Liver (tissue), 9 donors: ENCODE measurements around the gene WIF1. TPM values are rescaled to one million over a fixed set of nuclear protein-coding genes. Genes with fewer than 3 reads are reported as not detected.

Experiments used
- DNase-seq: peaks from one replicate; pipeline ENCODE4 v3.0.0-alpha.2; 2017; ENCODE audit warnings: low spot score
- H3K27ac ChIP-seq, 2 donors: one replicate each; pipeline ENCODE4 v1.7.0; 2013; ENCODE audit warnings: inconsistent platforms in 2 of 2, low read length in 2 of 2, control low read depth in 1 of 2, low read depth in 1 of 2, mild to moderate bottlenecking in 1 of 2
- H3K27me3 ChIP-seq, 4 donors: one replicate each; pipeline versions ENCODE4 v1.6.1 to v1.7.0; 2013; ENCODE audit warnings: low read length in 3 of 4, inconsistent platforms in 1 of 4, mild to moderate bottlenecking in 1 of 4, moderate library complexity in 1 of 4; ENCODE audit not compliant: control insufficient read depth in 4 of 4, insufficient read depth in 4 of 4
- H3K36me3 ChIP-seq, 4 donors: one replicate each; pipeline versions ENCODE4 v1.6.1 to v1.7.0; 2013; ENCODE audit warnings: low read length in 3 of 4, mild to moderate bottlenecking in 3 of 4, low read depth in 1 of 4, moderate library complexity in 1 of 4; ENCODE audit not compliant: control insufficient read depth in 4 of 4, insufficient read depth in 3 of 4
- H3K4me1 ChIP-seq, 4 donors: one replicate each; pipeline versions ENCODE4 v1.6.1 to v1.7.0; 2013; ENCODE audit warnings: low read length in 3 of 4, mild to moderate bottlenecking in 3 of 4, moderate library complexity in 1 of 4; ENCODE audit not compliant: control insufficient read depth in 4 of 4, insufficient read depth in 4 of 4
- H3K4me3 ChIP-seq, 3 donors: one replicate each; pipeline versions ENCODE4 v1.6.1 to v1.7.0; 2013; ENCODE audit warnings: low read length in 3 of 3, control low read depth in 1 of 3, low read depth in 1 of 3, mild to moderate bottlenecking in 1 of 3
- H3K9ac ChIP-seq, 2 donors: one replicate each; pipeline ENCODE4 v1.7.0; 2013; ENCODE audit warnings: low read length in 2 of 2, mild to moderate bottlenecking in 2 of 2, moderate library complexity in 2 of 2, control low read depth in 1 of 2, low read depth in 1 of 2
- H3K9me3 ChIP-seq, 4 donors: one replicate each; pipeline versions ENCODE4 v1.6.1 to v1.7.0; 2013; ENCODE audit warnings: low read length in 3 of 4; ENCODE audit not compliant: control insufficient read depth in 4 of 4
- ATF3 ChIP-seq: IDR thresholded peaks from 2 replicates; pipeline ENCODE4 v1.6.1; 2016; ENCODE audit warnings: antibody characterized with exemption
- CTCF ChIP-seq: fragments of 150-350 bp; IDR thresholded peaks from 2 replicates; pipeline ENCODE4 v1.5.1; 2017; ENCODE audit warnings: improper control_type of control experiment, low read depth, low read length; ENCODE audit not compliant: missing input control
- EGR1 ChIP-seq, 2 donors: IDR thresholded peaks; 2 replicates each; pipeline ENCODE4 v1.6.1; 2016 to 2018; ENCODE audit warnings: antibody characterized with exemption in 2 of 2, low read depth in 2 of 2
- FOXA1 ChIP-seq: IDR thresholded peaks from 2 replicates; pipeline ENCODE4 v1.6.1; 2016; ENCODE audit warnings: antibody characterized with exemption
- FOXA2 ChIP-seq: IDR thresholded peaks from 2 replicates; pipeline ENCODE4 v1.6.1; 2016; ENCODE audit warnings: antibody characterized with exemption
- GABPA ChIP-seq, 2 donors: IDR thresholded peaks in 1 of 2; conservative IDR thresholded peaks in 1 of 2; 2 replicates each; pipeline ENCODE4 v1.6.1; 2016; ENCODE audit warnings: antibody characterized with exemption in 2 of 2, mild to moderate bottlenecking in 1 of 2, moderate library complexity in 1 of 2
- HNF4A ChIP-seq, 2 donors: conservative IDR thresholded peaks; 2 replicates each; pipeline ENCODE4 v1.6.1; 2016; ENCODE audit warnings: antibody characterized with exemption in 2 of 2, mild to moderate bottlenecking in 2 of 2
- JUND ChIP-seq, 2 donors: IDR thresholded peaks; 2 replicates each; pipeline ENCODE4 v1.6.1; 2016; ENCODE audit warnings: antibody characterized with exemption in 2 of 2
- MAX ChIP-seq: IDR thresholded peaks from 2 replicates; pipeline ENCODE4 v1.6.1; 2016; ENCODE audit warnings: antibody characterized with exemption
- RAD21 ChIP-seq, 2 donors: IDR thresholded peaks; 2 replicates each; pipeline ENCODE4 v1.6.1; 2016; ENCODE audit warnings: antibody characterized with exemption in 2 of 2, mild to moderate bottlenecking in 2 of 2
- RXRA ChIP-seq, 2 donors: IDR thresholded peaks; 2 replicates each; pipeline ENCODE4 v1.6.1; 2017 to 2018; ENCODE audit warnings: antibody characterized with exemption in 2 of 2, mild to moderate bottlenecking in 1 of 2
- SP1 ChIP-seq: IDR thresholded peaks from 2 replicates; pipeline ENCODE4 v1.6.1; 2018; ENCODE audit warnings: antibody characterized with exemption, mild to moderate bottlenecking
- TAF1 ChIP-seq: conservative IDR thresholded peaks from 2 replicates; pipeline ENCODE4 v1.6.1; 2016; ENCODE audit warnings: antibody characterized with exemption, mild to moderate bottlenecking
- ZBTB33 ChIP-seq: IDR thresholded peaks from 2 replicates; pipeline ENCODE4 v1.6.1; 2016; ENCODE audit warnings: antibody characterized with exemption
- WGBS: extraction: QIAGEN DNeasy Blood & Tissue Kit; methylation state at CpG from one replicate; pipeline ENCODE4 v1.1.7; 2013; 5-methylcytosine and 5-hydroxymethylcytosine counted together
- polyA plus RNA-seq, 2 donors: library from polyadenylated mRNA; stranded (reverse) in 1 of 2; unstranded in 1 of 2; fragments of 200-250 nt in 1 of 2; fragments of >200 nt in 1 of 2; fragmentation: Nextera tagmentation in 1 of 2; extraction: Ambion mirVana in 1 of 2; gene quantifications; one replicate each; pipeline versions ENCODE4 v1.2.1 to v1.2.3, GENCODE V29; 2013 to 2015
- total RNA-seq, 2 donors: library from RNA; depleted of rRNA; stranded (reverse); fragments of >200 nt; gene quantifications; one replicate each; pipeline ENCODE4 v1.2.3, GENCODE V29; 2014
- donor health status: healthy.
- donor health status: healthy.
- donor health status: healthy.
- donor health status: healthy.
- donor health status: healthy.

WIF1 gene
- total and polyA plus RNA-seq, 4 donors, result not detected

GRCh38 chr12:65069336-65069735 is 51.8 kb downstream of the WIF1 start:
- no peak overlapping the region for H3K27ac ChIP-seq
- H3K9ac ChIP-seq, result no peak overlapping the region
- TF ChIP-seq TAF1, result no peak
- H3K27me3 ChIP-seq, result no peaks in the 10 kb centered on the region
- no peaks in the 10 kb centered on the region for H3K9me3 ChIP-seq
- DNase-seq, result no peak
- no peaks in the 10 kb centered on the region for H3K36me3 ChIP-seq
- no peaks in the 10 kb centered on the region for H3K4me1 ChIP-seq
- H3K4me3 ChIP-seq, result no peak overlapping the region
- 68% methylated on average over 2 of the region's 2 CpGs for WGBS

- Histone ChIP-seq H3K27me3 (no peaks in the 10 kb centered on the region), H3K9ac (no peak overlapping the region), H3K4me1 (no peaks in the 10 kb centered on the region), H3K36me3 (no peaks in the 10 kb centered on the region), H3K4me3 (no peak overlapping the region), H3K9me3 (no peaks in the 10 kb centered on the region), H3K27ac (no peak overlapping the region)
- DNase-seq, result no peak
- TF ChIP-seq EGR1 (IDR thresholded peaks at IDR 0.05; ENCODE audit: low read depth in 2 of 2) (no peak), FOXA2 (no peak), TAF1 (no peak), CTCF (no peak), HNF4A (conservative IDR thresholded peaks at IDR 0.05) (no peak), RXRA (IDR thresholded peaks at IDR 0.05) (no peak), JUND (IDR thresholded peaks at IDR 0.05) (no peak), SP1 (no peak), GABPA (IDR thresholded peaks at IDR 0.05 in 1 of 2, conservative IDR thresholded peaks at IDR 0.05 in 1 of 2) (no peak), MAX (no peak), ZBTB33 (no peak), RAD21 (IDR thresholded peaks at IDR 0.05) (no peak), FOXA1 (no peak), ATF3 (no peak)
- 94% methylated on average over 8 of the region's 8 CpGs for WGBS
Measured at GRCh38 chr12:65067383-65067782, 53.7 kb downstream of the WIF1 start.

GRCh38 chr12:65055859-65056258 is 65.2 kb downstream of the WIF1 start:
- Histone ChIP-seq H3K9me3 (no peaks in the 10 kb centered on the region), H3K4me3 (no peak overlapping the region), H3K9ac (no peak overlapping the region), H3K36me3 (no peaks in the 10 kb centered on the region), H3K27me3 (no peaks in the 10 kb centered on the region), H3K4me1 (no peaks in the 10 kb centered on the region), H3K27ac (no peak overlapping the region)
- TF ChIP-seq ATF3, result no peak
- TF ChIP-seq FOXA2, result no peak
- no peak for TF ChIP-seq FOXA1
- no peak for TF ChIP-seq MAX
- TF ChIP-seq CTCF, result no peak
- 61% methylated on average over 4 of the region's 4 CpGs for WGBS
- DNase-seq, result no peak
